Measurements from ENCODE around the gene MTHFD1L. TPM values are rescaled to one million over a fixed set of nuclear protein-coding genes. Genes with fewer than 3 reads are reported as not detected.

MTHFD1L gene
- total RNA-seq, 4 donors from 2014 or later: 2.4 to 19.2 (median 8.0) TPM

- no peak for DNase-seq
- H3K36me3 ChIP-seq: no peaks in the 10 kb centered on the region
- H3K4me3 ChIP-seq: no peak overlapping the region
- intact Hi-C loops (cut with DNase I): no loop called here
- no peaks in the 10 kb centered on the region for H3K9me3 ChIP-seq
- WGBS, 2 donors: 74 to 76% methylated on average over 6 of the region's 6 CpGs
- peaks cover 0 to 10% (median 3%) of the 10 kb centered on the region in 3 donors for H3K4me1 ChIP-seq
- TF ChIP-seq POLR2A (IDR thresholded peaks at IDR 0.05): no peak
- TF ChIP-seq, protein P1, sequence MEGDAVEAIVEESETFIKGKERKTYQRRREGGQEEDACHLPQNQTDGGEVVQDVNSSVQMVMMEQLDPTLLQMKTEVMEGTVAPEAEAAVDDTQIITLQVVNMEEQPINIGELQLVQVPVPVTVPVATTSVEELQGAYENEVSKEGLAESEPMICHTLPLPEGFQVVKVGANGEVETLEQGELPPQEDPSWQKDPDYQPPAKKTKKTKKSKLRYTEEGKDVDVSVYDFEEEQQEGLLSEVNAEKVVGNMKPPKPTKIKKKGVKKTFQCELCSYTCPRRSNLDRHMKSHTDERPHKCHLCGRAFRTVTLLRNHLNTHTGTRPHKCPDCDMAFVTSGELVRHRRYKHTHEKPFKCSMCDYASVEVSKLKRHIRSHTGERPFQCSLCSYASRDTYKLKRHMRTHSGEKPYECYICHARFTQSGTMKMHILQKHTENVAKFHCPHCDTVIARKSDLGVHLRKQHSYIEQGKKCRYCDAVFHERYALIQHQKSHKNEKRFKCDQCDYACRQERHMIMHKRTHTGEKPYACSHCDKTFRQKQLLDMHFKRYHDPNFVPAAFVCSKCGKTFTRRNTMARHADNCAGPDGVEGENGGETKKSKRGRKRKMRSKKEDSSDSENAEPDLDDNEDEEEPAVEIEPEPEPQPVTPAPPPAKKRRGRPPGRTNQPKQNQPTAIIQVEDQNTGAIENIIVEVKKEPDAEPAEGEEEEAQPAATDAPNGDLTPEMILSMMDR (IDR thresholded peaks at IDR 0.05): no peak
- no peak overlapping the region for H3K27ac ChIP-seq
- no peaks in the 10 kb centered on the region for H3K27me3 ChIP-seq
These were observed 278.3 kb downstream of the MTHFD1L start for GRCh38 chr6:151143806-151144205.

- DNase-seq: no peak
- no peaks in the 10 kb centered on the region for H3K4me1 ChIP-seq
- TF ChIP-seq, protein P1 (IDR thresholded peaks at IDR 0.05): no peak
- 91 to 96% methylated on average over 7 to 13 of the region's 14 CpGs for WGBS, 2 donors
- no peak overlapping the region for H3K27ac ChIP-seq
- H3K9me3 ChIP-seq: no peaks in the 10 kb centered on the region
- intact Hi-C loops (cut with DNase I): no loop called here
- no peaks in the 10 kb centered on the region for H3K36me3 ChIP-seq
- no peaks in the 10 kb centered on the region for H3K27me3 ChIP-seq
- H3K4me3 ChIP-seq: no peak overlapping the region
These were observed 281.8 kb downstream of the MTHFD1L start for GRCh38 chr6:151147118-151147832.

DNA sequence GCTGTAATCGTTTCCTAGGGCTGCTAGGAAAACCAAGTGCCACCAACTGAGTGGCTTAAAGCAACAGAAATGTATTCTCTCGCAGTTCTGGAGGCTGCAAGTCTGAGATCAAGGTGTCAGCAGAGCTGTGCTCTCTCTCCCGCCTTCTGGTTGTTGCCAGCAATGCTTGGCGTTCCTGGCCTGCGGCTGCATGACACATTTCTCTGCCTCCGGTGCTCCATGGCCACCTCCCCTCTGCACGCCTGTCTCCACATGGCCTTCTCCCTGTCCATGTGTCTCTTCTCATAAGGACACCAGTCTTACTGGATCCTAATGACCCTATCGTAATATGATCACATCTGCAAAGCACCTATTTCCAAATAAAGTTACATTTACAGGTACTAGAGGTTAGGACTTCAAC, 282.6 kb downstream of the MTHFD1L start:
- DNase-seq: no peak
- H3K27ac ChIP-seq: no peak overlapping the region
- H3K4me1 ChIP-seq: no peaks in the 10 kb centered on the region
- no peak for TF ChIP-seq POLR2A (IDR thresholded peaks at IDR 0.05)
- TF ChIP-seq, protein P1 (IDR thresholded peaks at IDR 0.05): no peak
- H3K9me3 ChIP-seq: no peaks in the 10 kb centered on the region
- WGBS, 2 donors: 63 to 68% methylated on average over 8 of the region's 8 CpGs
- H3K4me3 ChIP-seq: no peak overlapping the region
- H3K27me3 ChIP-seq: no peaks in the 10 kb centered on the region
- intact Hi-C loops (cut with DNase I): no loop called here
- H3K36me3 ChIP-seq: no peaks in the 10 kb centered on the region

DNA sequence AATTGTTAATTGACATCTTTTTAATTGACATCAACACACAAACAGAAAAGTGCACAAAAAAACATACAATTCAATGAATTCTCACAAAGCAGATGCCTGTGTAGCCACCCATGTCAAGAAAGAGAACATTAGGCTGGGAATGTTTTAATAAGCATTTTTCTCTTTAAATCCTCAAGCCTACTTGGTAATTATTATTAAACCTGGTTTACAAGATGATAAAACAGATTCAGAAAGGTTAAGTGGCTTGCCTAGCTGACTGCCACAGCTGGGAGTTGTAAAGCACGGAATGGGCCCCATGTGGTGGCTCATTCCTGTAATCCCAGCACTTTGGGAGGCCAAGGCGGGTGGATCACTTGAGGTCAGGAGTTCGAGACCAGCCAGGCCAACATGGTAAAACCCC, 284.3 kb downstream of the MTHFD1L start:
- Histone ChIP-seq H3K27me3 (no peaks in the 10 kb centered on the region), H3K4me3 (no peak overlapping the region), H3K9me3 (no peaks in the 10 kb centered on the region), H3K27ac (no peak overlapping the region), H3K4me1 (peaks cover 0 to 4% (median 0%) of the 10 kb centered on the region in 3 donors), H3K36me3 (no peaks in the 10 kb centered on the region)
- intact Hi-C loops (cut with DNase I): no loop called here
- TF ChIP-seq, protein P1 (IDR thresholded peaks at IDR 0.05): no peak
- no peak for TF ChIP-seq POLR2A (IDR thresholded peaks at IDR 0.05)
- DNase-seq: no peak
- WGBS, 2 donors: 76 to 85% methylated on average over 3 of the region's 3 CpGs

Small RNAs within 50 kb of the gene (small RNA-seq; reads per million reads assigned to genes)
- 0 to 0.15 (median 0) reads per million in 4 donors for gene RNU6-302P
